Activated naive CD4-positive, alpha-beta T cell treated with anti-CD3 and anti-CD28 coated beads, Interleukin-2, amount 10 ng/mL, durations not matched to agents 7 days and 5 days (primary cell): ENCODE data around the gene NUP42.

ENCODE experiments used
- CTCF ChIA-PET: fragments of 350-600 bp; sonication (Branson Sonifier 250); formaldehyde crosslinking; loops from one replicate; lab custom pipeline; 2021; ENCODE audit warnings: antibody characterized with exemption; lab: Charles Lee
- DNase-seq: peaks from one replicate; pipeline ENCODE4 v3.0.0-alpha.2; 2020
- H3K27ac Mint-ChIP-seq: one replicate; pipeline ENCODE4 v1.8.0; 2021; ENCODE audit warnings: mild to moderate bottlenecking, moderate library complexity, mixed read lengths
- H3K27me3 Mint-ChIP-seq: one replicate; pipeline ENCODE4 v1.8.0; 2021; ENCODE audit warnings: mild to moderate bottlenecking, mixed read lengths
- H3K36me3 Mint-ChIP-seq: one replicate; pipeline ENCODE4 v1.8.0; 2021; ENCODE audit warnings: mixed read lengths
- H3K4me1 Mint-ChIP-seq: one replicate; pipeline ENCODE4 v1.8.0; 2021; ENCODE audit warnings: mixed read lengths
- H3K4me3 Mint-ChIP-seq: one replicate; pipeline ENCODE4 v1.8.0; 2021; ENCODE audit warnings: mild to moderate bottlenecking, moderate library complexity, mixed read lengths
- H3K9me3 Mint-ChIP-seq: one replicate; pipeline ENCODE4 v1.8.0; 2021; ENCODE audit warnings: mixed read lengths

The NUP42 gene, protein sequence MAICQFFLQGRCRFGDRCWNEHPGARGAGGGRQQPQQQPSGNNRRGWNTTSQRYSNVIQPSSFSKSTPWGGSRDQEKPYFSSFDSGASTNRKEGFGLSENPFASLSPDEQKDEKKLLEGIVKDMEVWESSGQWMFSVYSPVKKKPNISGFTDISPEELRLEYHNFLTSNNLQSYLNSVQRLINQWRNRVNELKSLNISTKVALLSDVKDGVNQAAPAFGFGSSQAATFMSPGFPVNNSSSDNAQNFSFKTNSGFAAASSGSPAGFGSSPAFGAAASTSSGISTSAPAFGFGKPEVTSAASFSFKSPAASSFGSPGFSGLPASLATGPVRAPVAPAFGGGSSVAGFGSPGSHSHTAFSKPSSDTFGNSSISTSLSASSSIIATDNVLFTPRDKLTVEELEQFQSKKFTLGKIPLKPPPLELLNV

DNA sequence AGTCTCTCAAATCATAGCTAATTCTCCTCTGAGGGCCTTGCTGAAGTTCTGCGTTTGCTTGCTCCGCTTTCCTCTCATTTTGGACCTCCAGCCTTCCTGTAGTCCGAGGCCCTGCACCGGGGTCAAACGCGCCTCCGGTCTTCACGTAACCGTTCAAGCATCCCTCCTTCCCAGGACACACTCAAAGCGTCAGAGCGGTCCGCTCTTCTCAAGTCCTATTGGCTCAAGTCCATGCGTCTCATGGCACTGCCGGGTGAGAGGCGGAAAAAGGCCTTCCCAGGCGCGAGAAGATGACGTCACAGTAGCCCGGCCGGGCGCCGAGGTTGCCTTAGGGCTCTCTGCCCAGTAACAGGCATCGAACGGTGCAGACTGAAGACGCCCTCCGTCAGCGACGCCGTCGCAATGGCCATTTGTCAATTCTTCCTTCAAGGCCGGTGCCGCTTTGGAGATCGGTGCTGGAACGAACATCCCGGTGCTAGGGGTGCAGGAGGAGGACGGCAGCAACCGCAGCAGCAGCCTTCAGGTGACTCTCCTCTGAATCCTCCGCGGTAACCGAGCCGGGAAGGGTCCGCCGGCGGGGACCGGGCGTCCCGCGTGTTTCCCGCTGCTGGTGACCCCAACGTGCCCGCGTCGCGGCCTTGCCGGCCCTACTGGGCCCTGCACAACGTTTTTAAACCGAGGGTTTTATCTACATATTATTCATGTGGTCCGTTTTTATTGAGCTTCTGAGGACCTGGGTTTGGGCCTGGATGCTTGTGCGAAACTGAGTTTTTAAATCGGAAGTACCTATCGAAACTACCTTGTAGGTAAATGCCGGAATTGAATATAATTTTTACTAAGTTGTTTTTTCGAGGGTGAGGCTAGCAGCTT, at the start of gene NUP42:
TSS of gene NUP42 (plus strand) at position 365 of the 870 bp plus-strand sequence. CDS start at position 403, 38 bp downstream.
- no peaks in the 10 kb centered on the region for H3K9me3 Mint-ChIP-seq
- H3K27me3 Mint-ChIP-seq, result peaks cover 9% of the 10 kb centered on the region
- peak within 1 kb of the TSS; percentile 88 for H3K4me3 Mint-ChIP-seq
- CTCF ChIA-PET, result interaction anchor here (0.9 kb wide), 1 partner anchor 91 kb away, joined by 3 read pairs; no protein-coding TSS in a partner anchor
- peak; percentile 98 for DNase-seq
- peaks cover 12% of the 10 kb centered on the region for H3K36me3 Mint-ChIP-seq
- H3K4me1 Mint-ChIP-seq, result peaks cover 42% of the 10 kb centered on the region
- H3K27ac Mint-ChIP-seq, result peak within 1 kb of the TSS; percentile 97

GRCh38 chr7:23133797-23134196, 48.1 kb upstream of the NUP42 start:
- Mint-ChIP-seq H3K4me1 (no peaks in the 10 kb centered on the region), H3K27me3 (no peaks in the 10 kb centered on the region), H3K4me3 (no peak overlapping the region), H3K27ac (no peak overlapping the region), H3K36me3 (no peaks in the 10 kb centered on the region), H3K9me3 (peaks cover 2% of the 10 kb centered on the region)
- no peak for DNase-seq
- CTCF ChIA-PET, result no interaction called here

DNA sequence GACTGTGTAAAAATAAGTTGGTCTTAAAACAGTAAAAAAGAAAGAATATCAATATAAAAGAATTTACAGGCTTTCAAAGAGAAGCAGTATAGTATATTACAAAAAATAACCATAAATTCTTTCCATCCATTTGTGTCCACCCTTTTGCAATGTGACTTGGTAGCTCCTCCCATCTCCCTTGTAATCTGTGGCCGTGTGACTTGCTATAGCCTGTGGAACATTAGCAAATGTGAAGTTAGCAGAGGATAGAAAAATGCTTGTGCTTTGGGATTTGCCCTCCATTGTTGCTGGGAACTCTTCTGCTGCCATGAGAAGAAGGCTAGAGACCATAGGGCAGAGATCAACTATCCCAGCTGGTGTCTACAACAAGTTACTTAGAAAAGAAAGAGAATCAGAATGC, 46.1 kb upstream of the NUP42 start:
- Mint-ChIP-seq H3K36me3 (no peaks in the 10 kb centered on the region), H3K4me3 (no peak overlapping the region), H3K9me3 (peaks cover 2% of the 10 kb centered on the region), H3K27me3 (no peaks in the 10 kb centered on the region), H3K4me1 (no peaks in the 10 kb centered on the region), H3K27ac (no peak overlapping the region)
- no peak for DNase-seq
- CTCF ChIA-PET, result no interaction called here

GRCh38 chr7:23136216-23136615, 45.6 kb upstream of the NUP42 start:
- CTCF ChIA-PET, result no interaction called here
- H3K9me3 Mint-ChIP-seq, result peaks cover 2% of the 10 kb centered on the region
- H3K27me3 Mint-ChIP-seq, result no peaks in the 10 kb centered on the region
- no peak overlapping the region for H3K4me3 Mint-ChIP-seq
- no peaks in the 10 kb centered on the region for H3K4me1 Mint-ChIP-seq
- no peak for DNase-seq
- H3K27ac Mint-ChIP-seq, result no peak overlapping the region
- H3K36me3 Mint-ChIP-seq, result no peaks in the 10 kb centered on the region

DNA sequence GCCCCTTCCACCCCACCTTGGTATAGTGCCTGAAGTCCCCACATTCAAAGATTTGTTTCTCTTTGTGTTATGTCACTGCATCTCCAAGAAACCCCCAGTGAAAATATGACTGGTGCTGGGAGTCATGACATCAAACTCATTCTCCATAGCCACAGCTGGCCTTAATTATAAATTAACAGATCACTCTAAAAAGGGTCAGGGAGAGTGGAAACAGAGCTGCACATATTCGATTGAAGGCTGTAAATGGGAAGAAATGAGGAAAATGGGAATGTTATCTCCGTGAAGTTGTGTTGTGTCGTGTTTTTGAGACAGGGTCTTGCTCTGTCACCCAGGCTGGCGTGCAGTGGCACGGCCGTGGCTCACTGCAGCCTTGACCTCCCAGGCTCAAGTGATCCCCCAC, 24.2 kb upstream of the NUP42 start:
- Mint-ChIP-seq H3K27ac (no peak overlapping the region), H3K9me3 (no peaks in the 10 kb centered on the region), H3K36me3 (peaks cover 3% of the 10 kb centered on the region), H3K27me3 (no peaks in the 10 kb centered on the region), H3K4me1 (no peaks in the 10 kb centered on the region), H3K4me3 (no peak overlapping the region)
- CTCF ChIA-PET, result no interaction called here
- DNase-seq, result no peak

- H3K4me3 Mint-ChIP-seq, result no peak overlapping the region
- peaks cover 1% of the 10 kb centered on the region for H3K36me3 Mint-ChIP-seq
- no peaks in the 10 kb centered on the region for H3K27me3 Mint-ChIP-seq
- no peak for DNase-seq
- H3K4me1 Mint-ChIP-seq, result no peaks in the 10 kb centered on the region
- no peaks in the 10 kb centered on the region for H3K9me3 Mint-ChIP-seq
- H3K27ac Mint-ChIP-seq, result no peak overlapping the region
- CTCF ChIA-PET, result interaction anchor here (0.6 kb wide), 1 partner anchor 727 kb away, joined by 3 read pairs; no protein-coding TSS in a partner anchor
These were observed 23.3 kb upstream of the NUP42 start for GRCh38 chr7:23158546-23158945.

- H3K4me1 Mint-ChIP-seq, result no peaks in the 10 kb centered on the region
- CTCF ChIA-PET, result interaction anchor here (0.6 kb wide), 1 partner anchor 111 kb away, joined by 3 read pairs; no protein-coding TSS in a partner anchor
- H3K9me3 Mint-ChIP-seq, result no peaks in the 10 kb centered on the region
- H3K27ac Mint-ChIP-seq, result no peak overlapping the region
- no peak overlapping the region for H3K4me3 Mint-ChIP-seq
- H3K36me3 Mint-ChIP-seq, result peaks cover 1% of the 10 kb centered on the region
- DNase-seq, result no peak
- no peaks in the 10 kb centered on the region for H3K27me3 Mint-ChIP-seq
These were observed 20.4 kb upstream of the NUP42 start for GRCh38 chr7:23161482-23161881.

DNA sequence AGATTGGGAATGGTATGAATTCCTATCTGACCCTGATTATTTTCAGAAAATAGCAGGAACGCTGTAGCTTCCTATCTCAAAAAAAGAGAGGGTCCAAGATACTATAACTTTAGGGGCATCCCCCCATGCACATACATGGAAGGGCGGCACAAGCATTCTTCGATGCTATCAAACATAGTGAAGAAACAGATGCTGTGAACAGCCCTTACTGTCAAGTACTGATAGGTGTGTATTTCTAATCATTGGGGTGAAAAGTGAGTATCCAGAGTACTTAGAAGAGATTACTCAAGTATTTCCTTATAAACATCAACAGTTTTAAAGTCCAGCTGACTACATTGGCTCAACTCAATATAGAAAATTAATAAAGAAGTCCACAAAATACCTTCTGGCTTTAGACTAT, 17.0 kb upstream of the NUP42 start:
- Mint-ChIP-seq H3K27ac (no peak overlapping the region), H3K36me3 (no peaks in the 10 kb centered on the region), H3K27me3 (no peaks in the 10 kb centered on the region), H3K4me1 (no peaks in the 10 kb centered on the region), H3K4me3 (no peak overlapping the region), H3K9me3 (no peaks in the 10 kb centered on the region)
- no peak for DNase-seq
- CTCF ChIA-PET, result no interaction called here

DNA sequence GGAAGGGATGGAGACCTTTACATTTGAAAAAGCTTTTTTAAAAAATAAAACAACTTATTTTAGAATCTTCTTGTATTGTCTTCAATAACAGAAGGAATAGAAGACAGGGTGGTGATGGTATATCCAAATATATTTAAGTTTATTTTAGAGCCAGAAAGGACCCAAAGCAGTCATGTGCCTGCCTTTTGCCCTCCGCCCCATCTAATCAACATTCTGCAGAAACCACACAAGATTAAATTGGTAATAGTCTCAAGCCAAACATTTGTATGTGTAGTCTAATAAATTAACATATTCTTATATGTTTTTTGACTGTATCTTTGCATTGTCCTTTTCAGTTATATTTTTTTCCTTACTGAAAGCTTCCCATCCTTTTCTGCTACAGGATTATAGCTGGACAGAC, 16.5 kb upstream of the NUP42 start:
- CTCF ChIA-PET, result no interaction called here
- no peaks in the 10 kb centered on the region for H3K27me3 Mint-ChIP-seq
- H3K4me1 Mint-ChIP-seq, result no peaks in the 10 kb centered on the region
- no peak overlapping the region for H3K4me3 Mint-ChIP-seq
- no peak overlapping the region for H3K27ac Mint-ChIP-seq
- H3K9me3 Mint-ChIP-seq, result no peaks in the 10 kb centered on the region
- no peak for DNase-seq
- no peaks in the 10 kb centered on the region for H3K36me3 Mint-ChIP-seq

DNA sequence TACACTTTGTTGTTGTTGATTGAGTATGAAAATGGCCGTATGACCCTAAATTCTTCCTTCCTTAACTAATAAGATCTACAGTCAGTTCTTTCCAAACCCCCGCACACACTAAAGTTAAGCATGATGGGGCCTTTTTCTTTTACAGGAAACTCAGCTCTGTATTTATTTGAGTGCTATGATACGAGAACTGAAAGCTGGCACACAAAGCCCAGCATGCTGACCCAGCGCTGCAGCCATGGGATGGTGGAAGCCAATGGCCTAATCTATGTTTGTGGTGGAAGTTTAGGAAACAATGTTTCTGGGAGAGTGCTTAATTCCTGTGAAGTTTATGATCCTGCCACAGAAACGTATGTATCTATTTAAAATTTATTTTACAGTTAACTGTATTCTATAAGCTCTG, 14.2 kb upstream of the NUP42 start:
- no peaks in the 10 kb centered on the region for H3K4me1 Mint-ChIP-seq
- CTCF ChIA-PET, result no interaction called here
- no peak overlapping the region for H3K4me3 Mint-ChIP-seq
- H3K9me3 Mint-ChIP-seq, result no peaks in the 10 kb centered on the region
- no peaks in the 10 kb centered on the region for H3K27me3 Mint-ChIP-seq
- H3K36me3 Mint-ChIP-seq, result no peaks in the 10 kb centered on the region
- H3K27ac Mint-ChIP-seq, result no peak overlapping the region
- no peak for DNase-seq

GRCh38 chr7:23168111-23168885, 13.6 kb upstream of the NUP42 start:
- H3K27ac Mint-ChIP-seq, result no peak overlapping the region
- H3K36me3 Mint-ChIP-seq, result no peaks in the 10 kb centered on the region
- no peaks in the 10 kb centered on the region for H3K27me3 Mint-ChIP-seq
- CTCF ChIA-PET, result no interaction called here
- H3K4me1 Mint-ChIP-seq, result no peaks in the 10 kb centered on the region
- no peak overlapping the region for H3K4me3 Mint-ChIP-seq
- DNase-seq, result no peak
- H3K9me3 Mint-ChIP-seq, result no peaks in the 10 kb centered on the region

GRCh38 chr7:23175938-23176337, 5.9 kb upstream of the NUP42 start:
- no peak overlapping the region for H3K4me3 Mint-ChIP-seq
- H3K36me3 Mint-ChIP-seq, result no peaks in the 10 kb centered on the region
- H3K9me3 Mint-ChIP-seq, result no peaks in the 10 kb centered on the region
- H3K27me3 Mint-ChIP-seq, result peaks cover 5% of the 10 kb centered on the region
- CTCF ChIA-PET, result interaction anchor here (0.6 kb wide), 1 partner anchor 520 kb away, joined by 4 read pairs; no protein-coding TSS in a partner anchor
- H3K4me1 Mint-ChIP-seq, result peaks cover 8% of the 10 kb centered on the region
- no peak for DNase-seq
- H3K27ac Mint-ChIP-seq, result no peak overlapping the region

GRCh38 chr7:23183279-23184012, 1.6 kb downstream of the NUP42 start:
- H3K9me3 Mint-ChIP-seq, result no peaks in the 10 kb centered on the region
- peak overlapping the region; percentile 88 for H3K4me3 Mint-ChIP-seq
- peaks cover 9% of the 10 kb centered on the region for H3K27me3 Mint-ChIP-seq
- CTCF ChIA-PET, result interaction anchor here (0.6 kb wide), 1 partner anchor 1205 kb away, joined by 3 read pairs; no protein-coding TSS in a partner anchor
- no peak for DNase-seq
- H3K36me3 Mint-ChIP-seq, result peaks cover 16% of the 10 kb centered on the region
- peaks cover 44% of the 10 kb centered on the region for H3K4me1 Mint-ChIP-seq
- peak overlapping the region; percentile 97 for H3K27ac Mint-ChIP-seq
